Prostate gland (tissue), 2 donors: Measurements from ENCODE around the gene EP400.

ENCODE experiments used
- CTCF ChIP-seq, 4 experiments: fragments of 200-600 bp in 2 of 4; fragments of 450-650 bp in 2 of 4; sonication (generic) in 2 of 4; IDR thresholded peaks; 1 replicate in 3 of 4; 2 replicates in 1 of 4; pipeline ENCODE4 v1.5.1; 2016 to 2019; ENCODE audit warnings: antibody characterized with exemption in 4 of 4, mild to moderate bottlenecking in 2 of 4, moderate library complexity in 2 of 4
- POLR2A ChIP-seq: fragments of 450-650 bp; IDR thresholded peaks from one replicate; pipeline ENCODE4 v1.6.1; 2016; ENCODE audit warnings: antibody characterized with exemption, mild to moderate bottlenecking

- TF ChIP-seq CTCF (IDR thresholded peaks at IDR 0.05) (no peak), POLR2A (no peak)
Observed at GRCh38 chr12:132069336-132069985, 119.7 kb downstream of the EP400 start.
